Measurements from ENCODE around the gene DACT1. TPM values are rescaled to one million over a fixed set of nuclear protein-coding genes. Genes with fewer than 3 reads are reported as not detected.
A peak's percentile ranks its signal among the peaks of the same experiment; 100 is the strongest.

Gene DACT1
- total RNA-seq, 2 donors from 2014 or later, result 0.42 to 4.2 TPM

DNA sequence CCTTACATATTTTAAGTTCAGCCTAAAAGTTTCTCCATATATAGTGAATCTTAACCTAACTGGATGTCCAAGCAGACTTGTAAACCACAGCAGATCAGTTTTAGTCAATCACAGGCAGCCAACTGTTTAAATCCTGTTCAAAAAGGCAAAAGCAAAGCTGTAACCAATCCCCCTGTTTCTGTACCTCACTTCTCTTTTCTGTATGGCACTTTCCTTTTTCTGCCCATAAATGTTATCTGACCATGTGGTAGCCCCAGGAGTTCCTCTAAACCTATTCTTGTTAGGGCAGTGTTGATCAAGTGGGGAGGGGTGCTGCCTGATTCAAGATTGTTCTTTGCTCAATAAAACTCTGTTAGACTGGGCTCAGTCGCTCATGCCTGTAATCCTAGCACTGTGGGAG, 8.5 kb upstream of the DACT1 start:
- 13% methylated on average over 1 of the region's 1 CpG; no CpG with 5 or more reads in 1 of the 2 experiments for WGBS, 2 experiments (ENCODE audit: insufficient coverage in 1 of 2, insufficient read length in 1 of 2)
- peaks cover 52% of the 10 kb centered on the region for H3K4me1 Mint-ChIP-seq
- H3K27ac ChIP-seq (ENCODE audit: low read depth, low read length), result no peak overlapping the region
- peaks cover 20% of the 10 kb centered on the region for H3K4me1 ChIP-seq (ENCODE audit: control insufficient read depth, insufficient read depth, low read length)
- H3K27me3 ChIP-seq (ENCODE audit: control insufficient read depth, insufficient read depth, low read length, poor library complexity, severe bottlenecking), result peaks cover 28% of the 10 kb centered on the region
- no peak overlapping the region for H3K9ac ChIP-seq (ENCODE audit: extremely low read depth, low read length, poor library complexity, severe bottlenecking)
- H3K36me3 Mint-ChIP-seq (ENCODE audit: low read depth), result no peaks in the 10 kb centered on the region
- H3K4me3 Mint-ChIP-seq, result no peak overlapping the region
- H3K27ac Mint-ChIP-seq, result peak overlapping the region; percentile 4
- DNase-seq, result no peak
- H3K27me3 Mint-ChIP-seq (ENCODE audit: insufficient read depth), result peaks cover 19% of the 10 kb centered on the region
- no peaks in the 10 kb centered on the region for H3K9me3 ChIP-seq (ENCODE audit: control insufficient read depth, low read length)
- TF ChIP-seq, protein P1, sequence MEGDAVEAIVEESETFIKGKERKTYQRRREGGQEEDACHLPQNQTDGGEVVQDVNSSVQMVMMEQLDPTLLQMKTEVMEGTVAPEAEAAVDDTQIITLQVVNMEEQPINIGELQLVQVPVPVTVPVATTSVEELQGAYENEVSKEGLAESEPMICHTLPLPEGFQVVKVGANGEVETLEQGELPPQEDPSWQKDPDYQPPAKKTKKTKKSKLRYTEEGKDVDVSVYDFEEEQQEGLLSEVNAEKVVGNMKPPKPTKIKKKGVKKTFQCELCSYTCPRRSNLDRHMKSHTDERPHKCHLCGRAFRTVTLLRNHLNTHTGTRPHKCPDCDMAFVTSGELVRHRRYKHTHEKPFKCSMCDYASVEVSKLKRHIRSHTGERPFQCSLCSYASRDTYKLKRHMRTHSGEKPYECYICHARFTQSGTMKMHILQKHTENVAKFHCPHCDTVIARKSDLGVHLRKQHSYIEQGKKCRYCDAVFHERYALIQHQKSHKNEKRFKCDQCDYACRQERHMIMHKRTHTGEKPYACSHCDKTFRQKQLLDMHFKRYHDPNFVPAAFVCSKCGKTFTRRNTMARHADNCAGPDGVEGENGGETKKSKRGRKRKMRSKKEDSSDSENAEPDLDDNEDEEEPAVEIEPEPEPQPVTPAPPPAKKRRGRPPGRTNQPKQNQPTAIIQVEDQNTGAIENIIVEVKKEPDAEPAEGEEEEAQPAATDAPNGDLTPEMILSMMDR (conservative IDR thresholded peaks at IDR 0.05), result no peak
- no peaks in the 10 kb centered on the region for H3K9me3 Mint-ChIP-seq
- no peaks in the 10 kb centered on the region for H3K36me3 ChIP-seq (ENCODE audit: control insufficient read depth, insufficient read depth, low read length)
- no peak overlapping the region for H3K4me3 ChIP-seq (ENCODE audit: low read length)

DNA sequence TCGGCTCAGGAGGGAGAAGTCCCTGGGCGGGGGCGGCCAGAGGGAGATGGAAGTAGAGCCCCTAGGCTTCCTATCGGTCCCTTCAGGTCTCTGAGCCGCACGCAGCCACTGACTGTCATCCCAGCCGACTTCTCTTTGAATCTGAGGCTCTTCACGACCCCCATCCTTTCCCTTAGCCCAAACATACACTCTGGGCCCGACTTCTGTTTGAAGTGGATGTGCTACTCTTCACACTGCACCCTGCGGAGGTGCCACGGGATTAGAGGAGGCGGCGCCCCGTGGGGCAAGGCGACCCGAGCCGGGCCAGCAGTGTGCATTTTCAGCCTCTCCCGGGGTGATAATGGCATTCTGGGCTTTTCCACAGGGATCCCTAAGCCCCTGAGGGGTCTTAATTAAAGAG, 6.0 kb upstream of the DACT1 start:
- H3K4me3 Mint-ChIP-seq, result peak overlapping the region; percentile 35

GRCh38 chr14:58633831-58634230, 3.9 kb upstream of the DACT1 start:
- H3K36me3 ChIP-seq (ENCODE audit: control insufficient read depth, insufficient read depth, low read length), result no peaks in the 10 kb centered on the region
- peak overlapping the region; percentile 62 for H3K9ac ChIP-seq (ENCODE audit: extremely low read depth, low read length, poor library complexity, severe bottlenecking)
- WGBS, 2 experiments (ENCODE audit: insufficient coverage in 1 of 2, insufficient read length in 1 of 2), result 10 to 22% methylated on average over 2 to 3 of the region's 3 CpGs
- TF ChIP-seq, protein P1 (conservative IDR thresholded peaks at IDR 0.05), result no peak
- peaks cover 17% of the 10 kb centered on the region for H3K4me1 ChIP-seq (ENCODE audit: control insufficient read depth, insufficient read depth, low read length)
- H3K27ac ChIP-seq (ENCODE audit: low read depth, low read length), result peak overlapping the region; percentile 33
- H3K27ac Mint-ChIP-seq, result peak overlapping the region; percentile 4
- peaks cover 33% of the 10 kb centered on the region for H3K27me3 ChIP-seq (ENCODE audit: control insufficient read depth, insufficient read depth, low read length, poor library complexity, severe bottlenecking)
- DNase-seq, result no peak
- H3K4me3 Mint-ChIP-seq, result no peak overlapping the region
- no peaks in the 10 kb centered on the region for H3K9me3 ChIP-seq (ENCODE audit: control insufficient read depth, low read length)
- no peaks in the 10 kb centered on the region for H3K36me3 Mint-ChIP-seq (ENCODE audit: low read depth)
- H3K4me3 ChIP-seq (ENCODE audit: low read length), result peak overlapping the region; percentile 57
- H3K4me1 Mint-ChIP-seq, result peaks cover 52% of the 10 kb centered on the region
- H3K27me3 Mint-ChIP-seq (ENCODE audit: insufficient read depth), result peaks cover 31% of the 10 kb centered on the region
- H3K9me3 Mint-ChIP-seq, result no peaks in the 10 kb centered on the region

More for the DNA sequence above, 6.0 kb upstream of the DACT1 start:
- no peaks in the 10 kb centered on the region for H3K9me3 ChIP-seq (ENCODE audit: control insufficient read depth, low read length)
- no peak overlapping the region for H3K9ac ChIP-seq (ENCODE audit: extremely low read depth, low read length, poor library complexity, severe bottlenecking)
- Mint-ChIP-seq H3K9me3 (no peaks in the 10 kb centered on the region), H3K27ac (no peak overlapping the region), H3K36me3 (ENCODE audit: low read depth) (no peaks in the 10 kb centered on the region), H3K4me1 (peaks cover 59% of the 10 kb centered on the region), H3K27me3 (ENCODE audit: insufficient read depth) (peaks cover 27% of the 10 kb centered on the region)
- peaks cover 35% of the 10 kb centered on the region for H3K27me3 ChIP-seq (ENCODE audit: control insufficient read depth, insufficient read depth, low read length, poor library complexity, severe bottlenecking)
- H3K27ac ChIP-seq (ENCODE audit: low read depth, low read length), result no peak overlapping the region
- peaks cover 26% of the 10 kb centered on the region for H3K4me1 ChIP-seq (ENCODE audit: control insufficient read depth, insufficient read depth, low read length)
- DNase-seq, result peak; percentile 81
- H3K4me3 ChIP-seq (ENCODE audit: low read length), result no peak overlapping the region
- WGBS, 2 experiments (ENCODE audit: insufficient coverage in 1 of 2, insufficient read length in 1 of 2), result 8% methylated on average over 9 to 18 of the region's 18 CpGs
- TF ChIP-seq, protein P1 (conservative IDR thresholded peaks at IDR 0.05), result no peak
- no peaks in the 10 kb centered on the region for H3K36me3 ChIP-seq (ENCODE audit: control insufficient read depth, insufficient read depth, low read length)

All from endodermal cell (in vitro differentiated cells).